GM04503 (cell line): ENCODE measurements around the gene CACNG6.
"Not testable (repeated sequence)": the region's sequence is repeated elsewhere in the genome, so short reads cannot be mapped to it uniquely, and the experiment has no call there.

Experiments used
- DNase-seq: peaks from one replicate; pipeline ENCODE4 v3.0.0-alpha.2; 2012; ENCODE audit warnings: low read depth

CACNG6 gene, protein sequence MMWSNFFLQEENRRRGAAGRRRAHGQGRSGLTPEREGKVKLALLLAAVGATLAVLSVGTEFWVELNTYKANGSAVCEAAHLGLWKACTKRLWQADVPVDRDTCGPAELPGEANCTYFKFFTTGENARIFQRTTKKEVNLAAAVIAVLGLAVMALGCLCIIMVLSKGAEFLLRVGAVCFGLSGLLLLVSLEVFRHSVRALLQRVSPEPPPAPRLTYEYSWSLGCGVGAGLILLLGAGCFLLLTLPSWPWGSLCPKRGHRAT

DNA sequence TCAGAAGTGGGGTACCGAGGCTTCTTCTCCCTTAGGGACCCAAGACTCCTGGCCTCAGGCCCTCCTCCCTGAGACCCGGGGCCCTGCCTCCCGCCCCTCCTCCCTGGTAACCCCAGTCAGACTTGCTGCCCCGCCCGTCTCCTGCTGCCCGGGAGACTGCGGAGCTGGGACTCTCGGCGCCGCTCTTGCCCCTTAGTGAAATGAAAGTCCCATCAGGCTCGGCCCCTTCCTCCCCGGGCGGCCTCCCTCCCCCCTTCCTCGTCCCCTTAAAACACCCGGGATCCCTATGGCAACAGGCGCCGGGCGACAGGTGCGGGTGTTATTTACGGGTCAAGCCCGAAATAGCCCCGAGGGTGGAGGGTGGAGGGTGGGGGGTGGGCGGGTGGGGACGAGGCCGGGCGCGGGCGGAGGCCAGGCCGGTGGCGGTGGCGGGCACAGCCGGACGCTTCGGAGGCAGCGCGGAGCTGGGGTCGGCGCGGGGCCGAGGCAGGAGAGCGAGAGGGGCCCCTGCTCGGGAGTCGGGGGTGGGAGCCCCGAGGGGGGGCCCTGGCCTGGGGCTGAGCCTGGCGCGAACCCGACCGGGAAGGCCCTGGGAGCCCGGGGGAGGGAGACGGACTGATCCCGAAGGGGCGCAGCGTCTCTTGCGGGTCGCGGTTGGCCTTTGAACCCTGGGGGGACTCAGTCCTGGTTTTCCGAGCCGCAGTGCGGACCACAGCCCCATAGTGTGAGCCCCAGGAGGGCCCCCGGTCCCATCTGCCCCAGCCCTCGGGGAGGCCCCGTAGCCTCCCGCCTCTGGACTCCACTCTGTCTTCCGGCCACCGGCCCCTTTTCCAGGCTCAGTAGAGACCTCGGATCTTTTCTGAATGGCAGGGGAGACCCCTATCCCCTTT lies at the start of gene CACNG6:
Gene CACNG6 (plus strand): TSS at position 414 of the 890 bp plus-strand sequence. CDS start 1,241 bp downstream, outside the sequence.
- DNase-seq = no peak

DNA sequence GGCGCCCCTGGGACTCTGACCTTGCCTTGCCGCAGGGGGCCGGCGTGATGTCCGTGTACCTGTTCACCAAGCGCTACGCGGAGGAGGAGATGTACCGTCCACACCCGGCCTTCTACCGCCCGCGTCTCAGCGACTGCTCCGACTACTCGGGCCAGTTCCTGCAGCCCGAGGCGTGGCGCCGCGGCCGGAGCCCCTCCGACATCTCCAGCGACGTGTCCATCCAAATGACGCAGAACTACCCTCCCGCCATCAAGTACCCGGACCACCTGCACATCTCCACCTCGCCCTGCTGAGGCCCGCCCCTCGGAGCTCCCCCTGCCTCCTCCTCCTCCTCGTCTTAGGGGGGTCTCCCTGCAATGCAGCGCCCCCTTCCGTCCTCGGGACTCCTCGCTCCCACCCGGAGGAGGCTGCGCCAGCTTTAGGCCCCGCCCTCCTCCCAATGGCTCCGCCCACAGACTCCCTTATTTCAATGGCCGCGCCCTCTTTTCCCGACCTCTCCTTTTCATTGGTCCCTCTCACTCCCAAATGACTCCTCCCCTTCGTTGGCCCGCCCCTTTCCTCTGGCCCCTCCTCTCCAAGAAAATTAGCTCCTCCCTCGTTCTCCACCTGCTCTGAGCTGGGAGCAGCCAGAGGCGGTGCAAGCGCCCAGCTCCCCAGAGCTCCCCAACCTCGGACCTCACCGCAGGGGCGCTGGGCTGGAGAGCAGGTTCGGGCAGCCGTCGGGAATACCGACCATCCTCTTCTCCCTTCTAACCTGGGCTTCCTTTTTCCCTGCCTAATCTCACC lies 49.2 kb upstream of the CACNG6 start:
- no peak for DNase-seq

- DNase-seq = no peak
Observed at GRCh38 chr19:53944416-53944815, 47.0 kb upstream of the CACNG6 start.

DNA sequence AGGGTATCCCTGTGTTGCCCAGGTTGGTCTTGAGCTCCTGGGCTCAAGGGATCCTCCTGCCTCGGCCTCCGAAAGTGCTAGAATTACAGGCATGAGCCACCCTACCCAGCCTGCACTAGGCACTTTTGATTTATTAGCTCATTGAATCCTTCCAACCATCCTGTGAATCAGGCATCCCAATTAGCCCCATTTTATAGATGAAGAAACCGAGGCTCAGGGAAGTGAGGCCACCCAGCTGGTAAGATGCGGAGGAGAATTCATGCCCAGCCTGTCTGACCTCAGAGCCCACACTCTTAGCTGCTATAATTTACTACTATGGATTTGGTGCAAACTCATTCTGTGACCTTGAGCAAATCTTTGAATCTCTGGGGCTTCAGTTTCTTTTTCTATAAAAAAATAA lies 46.5 kb upstream of the CACNG6 start:
- no peak for DNase-seq

GRCh38 chr19:53945441-53945840 lies 46.0 kb upstream of the CACNG6 start:
- no peak for DNase-seq

GRCh38 chr19:53945998-53946397 lies 45.4 kb upstream of the CACNG6 start:
- DNase-seq = no peak

- no peak for DNase-seq
Observed at GRCh38 chr19:53947624-53948023, 43.8 kb upstream of the CACNG6 start.

DNA sequence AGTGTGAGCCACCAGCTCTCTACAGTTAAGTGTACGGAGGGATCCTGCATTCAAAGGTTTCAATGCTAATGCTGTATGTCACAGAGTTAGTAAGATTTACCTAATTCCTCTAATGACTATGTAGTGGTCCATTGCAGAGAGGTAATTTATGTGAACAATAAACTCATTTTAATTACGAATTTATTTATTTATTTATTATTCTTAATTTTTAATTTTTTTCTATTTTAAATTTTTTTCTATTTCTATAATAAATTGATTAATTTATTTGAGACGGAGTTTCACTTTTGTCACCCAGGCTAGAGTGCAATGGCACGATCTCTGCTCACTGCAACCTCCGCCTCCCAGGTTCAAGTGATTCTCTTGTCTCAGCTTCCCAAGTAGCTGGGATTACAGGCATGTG lies 42.8 kb upstream of the CACNG6 start:
- not testable (repeated sequence) for DNase-seq

DNA sequence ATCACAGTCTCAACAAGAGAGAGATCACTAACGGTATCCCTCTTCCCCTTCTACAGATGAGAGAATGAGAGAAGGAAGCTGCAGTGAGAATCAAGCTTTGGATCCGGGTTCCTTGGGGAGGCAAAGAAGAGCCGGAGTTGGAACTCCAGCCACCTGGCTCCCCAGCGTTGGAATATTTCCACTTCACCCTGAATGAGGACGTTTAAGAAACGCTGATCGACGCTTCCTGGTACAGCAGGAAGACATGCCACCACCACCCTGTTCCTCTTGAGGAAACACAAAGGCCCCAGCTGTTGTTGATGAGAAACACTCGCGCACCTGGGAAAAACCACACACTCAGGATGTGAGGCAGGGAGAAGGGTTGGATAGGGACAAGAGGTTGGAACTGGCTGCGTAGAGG lies 40.0 kb upstream of the CACNG6 start:
- no peak for DNase-seq

GRCh38 chr19:53951947-53952346 lies 39.5 kb upstream of the CACNG6 start:
- DNase-seq = no peak

- DNase-seq = no peak
Observed at GRCh38 chr19:53953383-53953782, 38.1 kb upstream of the CACNG6 start.

DNA sequence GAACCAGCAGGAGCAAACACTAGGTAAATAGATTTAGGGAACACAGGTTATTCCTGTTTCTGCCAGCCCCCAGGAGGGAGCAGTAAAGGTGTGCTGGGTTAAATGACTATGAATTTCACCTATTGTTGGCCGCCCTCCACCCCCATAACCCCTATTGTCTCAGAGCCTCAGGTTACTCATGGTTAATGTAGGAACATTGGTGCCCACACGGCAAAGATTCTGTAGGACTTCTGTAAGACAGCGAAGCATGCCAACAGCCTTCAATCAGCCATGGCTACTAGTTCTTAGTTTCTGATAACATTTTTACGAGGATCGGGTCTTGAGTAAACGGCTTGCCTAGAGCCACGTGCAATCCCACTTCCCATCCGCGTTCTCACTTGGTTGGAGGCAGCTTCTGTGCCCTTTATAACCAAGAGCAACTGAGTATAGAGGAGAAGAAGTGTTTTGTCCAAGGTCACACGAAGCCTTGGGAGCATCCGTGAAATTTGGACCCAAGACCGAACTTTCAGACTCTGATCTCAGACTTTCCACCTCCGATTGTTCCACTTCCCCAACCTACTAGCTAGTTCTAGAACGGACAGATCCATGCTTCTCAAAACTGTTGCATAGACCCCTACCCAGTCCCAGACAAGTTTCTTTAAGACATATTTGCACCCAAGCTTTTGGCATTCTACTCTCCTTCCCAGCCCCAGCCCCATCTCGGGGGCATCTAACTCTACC lies 33.8 kb upstream of the CACNG6 start:
- no peak for DNase-seq

DNA sequence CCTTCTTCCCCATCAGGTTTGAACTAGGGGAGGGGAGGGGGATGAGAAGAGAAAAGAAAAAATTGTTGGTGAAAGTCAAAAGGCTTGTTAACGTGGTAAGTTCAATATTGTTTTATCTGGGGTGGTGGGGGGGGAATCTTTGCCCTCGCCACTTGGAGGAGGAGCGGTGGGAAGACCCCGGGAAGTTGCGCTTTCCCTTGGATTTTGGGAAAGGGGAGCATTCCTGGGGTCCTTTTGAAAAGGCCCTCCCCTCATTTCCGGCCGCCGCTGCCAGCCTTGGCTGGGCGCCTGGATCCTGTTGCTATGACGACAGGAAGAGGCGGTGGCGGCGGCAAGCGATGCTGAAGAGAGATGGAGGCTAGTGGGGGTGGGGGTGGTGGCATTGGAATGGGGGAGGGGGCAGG lies 33.3 kb upstream of the CACNG6 start:
- DNase-seq = no peak

DNA sequence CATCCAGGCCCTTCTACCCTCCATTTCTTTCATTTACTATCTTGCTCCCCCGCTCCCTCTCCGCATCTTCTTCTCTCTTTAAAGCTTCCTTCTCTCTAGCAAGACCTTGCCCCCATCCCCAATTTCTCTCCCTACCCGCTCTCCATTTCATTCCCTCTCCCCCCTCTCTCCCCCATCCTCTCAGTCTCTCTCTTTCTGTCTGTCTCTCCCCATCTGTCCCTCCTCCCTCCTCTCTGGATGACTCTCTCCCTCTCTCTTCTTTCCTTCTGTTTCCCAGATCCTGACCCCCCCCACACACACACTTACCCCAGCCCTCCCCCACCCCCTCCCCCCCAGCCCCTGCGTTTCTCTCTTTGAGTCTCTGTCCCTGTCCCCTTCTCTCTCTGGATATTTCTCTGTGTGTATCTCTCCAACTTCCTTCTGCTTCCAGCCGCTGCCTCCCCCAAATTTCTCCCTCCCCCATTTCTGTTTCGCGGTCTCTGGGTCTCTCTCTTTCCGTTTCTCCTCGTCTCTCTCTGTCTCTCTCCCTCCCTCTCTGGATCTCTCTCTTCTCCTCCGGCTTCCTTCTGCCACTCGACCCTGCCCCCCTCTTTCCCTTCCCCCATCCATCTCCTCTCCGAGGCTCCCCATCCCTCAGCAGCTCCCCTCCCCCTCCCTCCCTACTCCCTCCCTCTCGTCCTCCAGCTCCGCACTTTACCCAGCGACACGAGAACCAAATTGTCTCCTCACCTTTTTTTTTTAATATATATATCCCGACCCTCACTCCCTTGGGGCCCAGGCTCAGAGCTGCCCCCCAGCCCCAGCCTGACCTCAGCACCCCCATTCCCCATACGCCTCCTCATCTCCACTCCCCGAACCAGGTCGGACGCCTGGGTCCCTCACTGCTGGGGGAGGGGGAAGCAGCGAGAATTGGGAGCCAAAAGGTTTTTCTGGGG lies 32.3 kb upstream of the CACNG6 start:
- no peak for DNase-seq

DNA sequence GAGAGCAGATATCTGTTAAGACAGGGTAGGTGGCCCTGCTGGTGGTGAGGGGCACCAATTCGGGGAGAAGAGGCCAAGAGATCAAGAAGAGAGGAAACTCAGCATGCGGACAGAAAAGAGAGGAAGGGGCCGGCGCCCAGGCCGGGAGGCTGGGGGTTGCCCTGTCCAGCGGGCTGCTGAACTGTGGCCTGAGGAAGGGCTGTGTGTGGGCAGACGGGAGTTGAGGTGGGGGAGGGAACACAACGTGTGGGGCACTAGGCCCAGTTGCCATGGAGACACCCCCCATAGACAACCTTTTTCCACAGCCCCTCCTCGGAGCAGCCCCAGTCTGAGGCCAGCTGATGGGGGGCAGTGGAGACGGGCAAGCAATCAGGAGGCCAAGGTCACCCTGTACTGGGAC lies 31.2 kb upstream of the CACNG6 start:
- no peak for DNase-seq

GRCh38 chr19:53960886-53961285 lies 30.6 kb upstream of the CACNG6 start:
- DNase-seq = no peak

DNA sequence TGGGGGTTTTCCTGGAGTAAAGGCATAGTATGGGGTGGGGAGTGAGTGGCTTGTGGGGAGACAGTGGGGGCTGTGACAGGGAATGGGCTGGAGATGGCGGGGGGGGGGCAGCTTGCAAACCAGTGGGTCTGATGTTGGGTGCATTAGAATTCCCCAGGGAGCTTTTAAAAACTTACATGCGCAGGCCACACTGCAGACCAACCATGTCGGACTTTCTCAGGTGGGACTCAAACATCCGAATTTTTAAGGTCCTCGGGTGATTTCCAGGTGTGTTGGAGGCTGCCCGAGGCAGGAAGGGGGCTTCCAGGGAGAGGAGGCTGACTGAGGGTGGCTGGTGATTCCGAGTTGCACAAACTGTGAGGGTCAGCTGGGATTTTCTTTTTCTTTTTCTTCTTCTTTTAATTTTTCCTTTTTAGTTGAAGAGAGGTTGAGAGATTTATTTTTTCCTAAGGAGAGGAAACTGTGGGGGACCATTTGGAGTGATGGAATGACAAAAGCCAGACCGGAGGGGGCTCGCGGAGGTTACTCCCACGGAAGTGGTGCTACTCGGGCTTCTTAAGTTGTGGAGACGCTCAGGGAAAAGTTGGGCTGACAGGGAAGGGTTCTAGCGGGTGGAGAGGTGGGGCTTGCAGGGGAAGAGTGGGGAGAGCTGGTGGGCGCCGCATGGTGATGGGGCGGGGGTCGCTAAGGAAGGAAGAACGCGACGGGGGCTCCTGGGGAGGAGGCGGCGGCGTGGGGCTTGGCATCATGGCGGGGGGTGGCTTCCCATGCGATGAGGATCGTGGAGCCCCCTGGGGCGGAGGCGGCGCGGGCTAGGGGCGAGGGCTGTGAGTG lies 29.7 kb upstream of the CACNG6 start:
- no peak for DNase-seq

DNA sequence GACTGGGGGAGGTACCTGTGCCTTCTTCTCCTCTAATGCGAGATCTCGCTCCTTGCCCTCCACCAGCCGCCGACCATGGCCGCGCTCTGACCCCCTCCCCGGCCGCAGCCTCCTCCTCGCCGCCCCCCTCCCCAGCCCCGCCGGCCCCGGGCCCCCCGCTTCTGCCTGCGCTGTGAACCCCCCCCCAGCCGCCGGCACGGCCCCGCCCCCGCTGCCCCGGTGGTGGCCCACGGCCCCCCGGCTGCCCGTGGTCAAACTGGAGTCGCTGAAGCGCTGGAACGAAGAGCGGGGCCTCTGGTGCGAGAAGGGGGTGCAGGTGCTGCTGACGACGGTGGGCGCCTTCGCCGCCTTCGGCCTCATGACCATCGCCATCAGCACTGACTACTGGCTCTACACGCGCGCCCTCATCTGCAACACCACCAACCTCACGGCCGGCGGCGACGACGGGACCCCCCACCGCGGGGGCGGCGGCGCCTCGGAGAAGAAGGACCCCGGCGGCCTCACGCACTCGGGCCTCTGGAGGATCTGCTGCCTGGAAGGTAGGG lies 28.5 kb upstream of the CACNG6 start, which contains the start of gene CACNG8:
Gene CACNG8 (plus strand): TSS at position 51 of the 545 bp plus-strand sequence.
- DNase-seq = no peak

DNA sequence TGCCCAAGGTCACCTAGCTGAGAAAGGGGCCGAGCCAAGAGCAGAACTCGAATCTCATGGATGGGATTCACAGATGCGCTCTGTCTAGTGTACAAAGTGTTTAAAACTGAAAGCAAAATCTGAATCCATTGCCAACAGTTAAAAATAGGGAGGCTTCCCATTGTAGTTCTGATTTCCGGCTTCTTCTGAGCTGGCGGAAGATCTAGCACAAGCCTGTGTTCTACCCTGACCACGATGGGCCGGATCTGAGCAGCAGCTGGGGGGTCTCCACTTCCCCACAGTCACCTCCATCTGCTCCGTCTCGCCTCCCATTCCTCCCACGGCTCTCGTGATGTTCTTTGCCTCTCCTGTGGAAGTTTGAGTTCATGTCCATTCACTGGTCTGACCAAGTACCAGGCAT lies 26.3 kb upstream of the CACNG6 start:
- no peak for DNase-seq

DNA sequence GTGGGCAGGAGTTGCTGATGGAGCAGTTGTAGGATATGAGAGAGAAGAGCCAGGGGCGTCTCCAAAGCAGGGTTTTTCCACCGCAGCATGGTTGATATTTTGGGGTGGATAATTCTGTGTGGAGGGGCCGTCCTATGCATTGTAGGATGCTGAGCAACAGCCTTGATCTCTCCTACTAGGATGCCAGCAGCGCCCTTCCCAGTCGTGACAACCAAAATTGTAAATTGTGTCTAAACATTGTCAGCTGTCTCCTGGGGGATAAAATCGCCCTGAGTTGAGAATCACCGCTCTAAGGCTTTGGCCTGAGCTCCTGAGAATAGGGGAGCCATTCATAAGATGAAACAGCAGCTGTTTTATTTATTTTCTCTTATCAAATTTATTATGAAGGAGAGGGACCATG lies 24.5 kb upstream of the CACNG6 start:
- no peak for DNase-seq
